K562 (cell line): ENCODE data around the gene NR5A1. TPM values are rescaled to one million over a fixed set of nuclear protein-coding genes. Genes with fewer than 3 reads are reported as not detected.

Experiments used
- ATAC-seq: fragments of 200-7000 bp; cut with Tn5 transposase; 3 replicates; pipeline ENCODE4 v1.9.1; 2020; ENCODE audit warnings: moderate library complexity
- BruUV-seq: library from RNA; stranded (reverse); fragments of 400-500 nt; replicated peaks from 2 replicates; lab custom pipeline; 2021; lab: Mats Ljungman, UMichigan
- CTCF ChIA-PET: fragments of 300-600 bp; formaldehyde crosslinking; extraction: SDS; loops from one replicate; lab custom pipeline; 2021; ENCODE audit warnings: low intra/inter-chr PET ratio; lab: Yijun Ruan, JAX
- POLR2A ChIA-PET: fragments of 300-600, 350-650 bp; sonication (Branson Sonifier 250); formaldehyde crosslinking; extraction: SDS; loops from one replicate; lab custom pipeline; 2021; ENCODE audit warnings: antibody characterized with exemption, inconsistent platforms; lab: Yijun Ruan, JAX
- DNase-seq, 4 experiments: peaks; one replicate each; pipeline versions ENCODE4 v3.0.0 to v3.0.0-alpha.2; 2011 to 2018; ENCODE audit warnings: low spot score in 3 of 4, mixed read lengths in 3 of 4; ENCODE audit errors: extremely low read depth in 1 of 4
- FAIRE-seq: peaks from 2 replicates; lab custom pipeline; 2011; peaks lifted over from hg19 to GRCh38; lab: Jason Lieb, UNC
- H2AFZ ChIP-seq: 2 replicates; pipeline ENCODE4 v1.6.0; 2011; ENCODE audit warnings: low read depth, low read length, control low read depth, inconsistent platforms
- H3K27ac ChIP-seq: fragments of 200-600 bp; 3 replicates; pipeline ENCODE4 v1.8.0; 2011; ENCODE audit warnings: low read depth, mild to moderate bottlenecking, control low read depth, inconsistent platforms, low read length, moderate library complexity, mixed read lengths; ENCODE audit errors: extremely low read depth
- H3K27me3 ChIP-seq, 2 experiments: fragments of 300-600 bp in 1 of 2; 2 replicates in 1 of 2; 3 replicates in 1 of 2; pipeline versions ENCODE4 v1.6.0 to v1.8.0; 2011; ENCODE audit warnings: inconsistent platforms in 2 of 2, low read length in 2 of 2, mild to moderate bottlenecking in 1 of 2, mixed read lengths in 1 of 2, moderate library complexity in 1 of 2; ENCODE audit not compliant: control insufficient read depth in 2 of 2, insufficient read depth in 2 of 2
- H3K36me3 ChIP-seq: fragments of 300-600 bp; 3 replicates; pipeline ENCODE4 v1.8.0; 2011; ENCODE audit warnings: mild to moderate bottlenecking, low read length, inconsistent platforms; ENCODE audit not compliant: control insufficient read depth, insufficient read depth
- H3K4me1 ChIP-seq, 2 experiments: fragments of 200-600 bp in 1 of 2; replicated peaks in 1 of 2; 2 replicates in 1 of 2; 3 replicates in 1 of 2; pipeline versions ENCODE4 v1.5.1 to v1.8.0; 2011; ENCODE audit warnings: inconsistent platforms in 2 of 2, low read length in 2 of 2, mild to moderate bottlenecking in 1 of 2, mixed read lengths in 1 of 2, moderate library complexity in 1 of 2; ENCODE audit not compliant: control insufficient read depth in 2 of 2, insufficient read depth in 2 of 2
- H3K4me2 ChIP-seq: 2 replicates; pipeline ENCODE4 v1.6.1; 2011; ENCODE audit warnings: low read length, control low read depth, inconsistent platforms, mixed read lengths; ENCODE audit not compliant: insufficient read depth
- H3K4me3 ChIP-seq: fragments of 200-600 bp; sonication (generic), shearing (Covaris generic); 2 replicates; pipeline ENCODE4 v1.5.1; 2016; ENCODE audit warnings: control low read depth, inconsistent platforms
- H3K79me2 ChIP-seq: fragments of 200-600 bp; 3 replicates; pipeline ENCODE4 v1.8.0; 2011; ENCODE audit warnings: low read length, inconsistent platforms; ENCODE audit not compliant: control insufficient read depth, insufficient read depth
- H3K9ac ChIP-seq, 2 experiments: 2 replicates each; pipeline versions ENCODE4 v1.6.0 to v1.6.1; 2011; ENCODE audit warnings: low read depth in 2 of 2, low read length in 2 of 2, control low read depth in 1 of 2, inconsistent platforms in 1 of 2, mild to moderate bottlenecking in 1 of 2, mixed read lengths in 1 of 2; ENCODE audit not compliant: insufficient read depth in 1 of 2
- H3K9me1 ChIP-seq: one replicate; pipeline ENCODE4 v1.6.0; 2011; ENCODE audit warnings: inconsistent platforms, mild to moderate bottlenecking, low read length, moderate library complexity; ENCODE audit not compliant: control insufficient read depth, insufficient read depth
- H3K9me3 ChIP-seq: replicated peaks from 2 replicates; pipeline ENCODE4 v1.5.1; 2011; ENCODE audit warnings: low read depth, low read length, inconsistent platforms; ENCODE audit not compliant: control insufficient read depth, insufficient read depth
- H4K20me1 ChIP-seq: replicated peaks from 2 replicates; pipeline ENCODE4 v1.6.1; 2011; ENCODE audit warnings: low read length, inconsistent platforms, mixed read lengths; ENCODE audit not compliant: control insufficient read depth, insufficient read depth
- GATAD2A ChIP-seq: fragments of 450-650 bp; IDR thresholded peaks from 2 replicates; pipeline ENCODE4 v1.6.1; 2017
- HNRNPH1 ChIP-seq: fragments of 200-400 bp; formaldehyde crosslinking; optimal IDR thresholded peaks from 2 replicates; pipeline ENCODE3; 2017; ENCODE audit warnings: low read depth, mild to moderate bottlenecking, low read length, moderate library complexity
- HOXB6 ChIP-seq: fragments of 250-450 bp; sonication (Bioruptor Pico); IDR thresholded peaks from 2 replicates; pipeline ENCODE4 v1.5.1; 2022; ENCODE audit warnings: mild to moderate bottlenecking, borderline replicate concordance
- KAT2B ChIP-seq: IDR thresholded peaks from one replicate; pipeline ENCODE4 v1.6.1; 2012; ENCODE audit warnings: low read depth, mild to moderate bottlenecking, control low read depth, inconsistent platforms, low read length, moderate library complexity
- MAFG ChIP-seq: fragments of 450-650 bp; conservative IDR thresholded peaks from 2 replicates; pipeline ENCODE4 v1.6.1; 2016; ENCODE audit warnings: missing genetic modification characterization, missing compliant biosample characterization
- NEUROD1 ChIP-seq: fragments of 150-350 bp; IDR thresholded peaks from 2 replicates; pipeline ENCODE4 v1.6.1; 2014; ENCODE audit warnings: borderline replicate concordance, low read length, low read depth; ENCODE audit not compliant: partially characterized antibody
- POLR2AphosphoS2 ChIP-seq: IDR thresholded peaks from 2 replicates; pipeline ENCODE4 v1.6.1; 2012; ENCODE audit warnings: low read length, improper control_type of control experiment
- RBM25 ChIP-seq: fragments of 200-400 bp; formaldehyde crosslinking; IDR thresholded peaks from 2 replicates; pipeline ENCODE4 v1.6.1; 2018; ENCODE audit warnings: low read length, low read depth, moderate library complexity; ENCODE audit not compliant: severe bottlenecking
- SMARCA5 ChIP-seq: fragments of 450-650 bp; IDR thresholded peaks from 2 replicates; pipeline ENCODE4 v1.6.1; 2016
- SRSF3 ChIP-seq: fragments of 200-400 bp; formaldehyde crosslinking; IDR thresholded peaks from 2 replicates; pipeline ENCODE4 v1.6.1; 2016; ENCODE audit warnings: mild to moderate bottlenecking, low read length, moderate library complexity; ENCODE audit not compliant: insufficient read depth
- TBP ChIP-seq: optimal IDR thresholded peaks from 2 replicates; pipeline ENCODE3; 2011; ENCODE audit warnings: low read depth, low read length, improper control_type of control experiment
- ZNF23 ChIP-seq: fragments of 250-450 bp; sonication (Bioruptor Pico); IDR thresholded peaks from 2 replicates; pipeline ENCODE4 v1.4.0; 2020; ENCODE audit warnings: mild to moderate bottlenecking
- ZNF583 ChIP-seq: fragments of 250-450 bp; sonication (Bioruptor Pico); IDR thresholded peaks from 2 replicates; pipeline ENCODE4 v1.4.0; 2020
- WGBS: fragments of 100-300 bp; shearing (Covaris generic); methylation state at CpG from one replicate; pipeline ENCODE4 v1.1.6; 2016; ENCODE audit warnings: low coverage, mixed read lengths; ENCODE audit not compliant: insufficient coverage; ENCODE audit errors: missing lambda C conversion rate; 5-methylcytosine and 5-hydroxymethylcytosine counted together
- in situ Hi-C: fragments of 300-500 bp; cut with MboI; formaldehyde crosslinking; loops from 4 replicates; pipeline ENCODE4 v1.15.0; 2018; ENCODE audit warnings: inconsistent platforms, mixed read lengths
- intact Hi-C: fragments of 100-400 bp; cut with micrococcal nuclease; formaldehyde crosslinking; loops from 2 replicates; pipeline ENCODE4 v1.14.2; 2022
- polyA plus RNA-seq, 8 experiments: library from polyadenylated mRNA; depleted of rRNA in 4 of 8; stranded (reverse) in 5 of 8; unstranded in 3 of 8; fragments of >200 nt; fragmentation: Nextera tagmentation in 2 of 8; fragmentation: Illumina TruSeq in 1 of 8; extraction: Ambion mirVana in 2 of 8; extraction: Trizol in 1 of 8; gene quantifications; 2 replicates each; pipeline versions ENCODE4 v1.2.1 to v1.2.3, GENCODE V29; 2011 to 2014; ENCODE audit warnings: inconsistent platforms in 1 of 8, missing spikeins in 1 of 8
- total RNA-seq, 7 experiments: library from RNA; depleted of rRNA in 6 of 7; stranded (reverse); fragments of >200 nt in 6 of 7; fragmentation: Illumina TruSeq in 2 of 7; extraction: Trizol in 2 of 7; gene quantifications; 2 replicates each; pipeline versions ENCODE4 v1.2.1 to v1.2.3, GENCODE V29; 2011 to 2021; ENCODE audit warnings: low replicate concordance in 1 of 7
- TF ChIP-seq, protein P1 (sequence below): fragments of 450-650 bp; IDR thresholded peaks from 2 replicates; pipeline ENCODE4 v1.6.1; 2017; ENCODE audit warnings: antibody characterized with exemption
- TF ChIP-seq, protein P2 (sequence below), 3 experiments: IDR thresholded peaks in 2 of 3; conservative IDR thresholded peaks in 1 of 3; 2 replicates each; pipeline ENCODE4 v1.5.1; 2011 to 2012; ENCODE audit warnings: low read length in 3 of 3, mild to moderate bottlenecking in 3 of 3, control low read depth in 2 of 3, improper control_type of control experiment in 1 of 3, inconsistent platforms in 1 of 3, low read depth in 1 of 3, mixed read lengths in 1 of 3, moderate library complexity in 1 of 3; ENCODE audit not compliant: insufficient read depth in 2 of 3

Gene NR5A1
- total and polyA plus RNA-seq, 9 of the 15 experiments (the other 6 are each of a cell fraction or from before 2014, with no cell fraction given): 0.11 to 0.32 (median 0.20) TPM; not detected in 6

DNA sequence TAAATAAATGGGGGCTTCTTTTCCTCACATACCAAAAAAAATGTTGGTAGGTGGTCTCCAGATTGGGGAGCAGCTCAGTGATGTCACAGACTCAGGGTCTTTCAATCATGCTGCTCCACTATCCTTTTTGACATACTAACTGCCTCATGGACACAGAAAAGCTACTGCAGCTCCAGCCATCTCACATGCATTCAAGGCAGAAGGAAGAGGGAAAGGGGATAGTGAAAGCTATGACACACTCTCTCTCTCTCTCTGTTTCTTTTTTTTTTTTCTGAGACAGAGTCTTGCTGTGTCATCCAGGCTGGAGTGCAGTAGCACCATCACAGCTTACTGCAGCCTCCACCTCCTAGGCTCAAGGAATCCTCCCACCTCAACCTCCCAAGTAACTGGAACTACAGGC, 64.8 kb downstream of the NR5A1 start (continued):
- TF ChIP-seq ZNF23 (CRISPR knock-in tag) (no peak), SMARCA5 (peak; percentile 65; the same call in 1 of the 2 replicates), RBM25 (peak; percentile 98), POLR2AphosphoS2 (no peak), KAT2B (no peak), HNRNPH1 (no peak), ZNF583 (CRISPR knock-in tag) (no peak), HOXB6 (no peak), MAFG (tag) (0 out of 2 replicates have a peak, but pooled peaks have one; percentile 12), TBP (no peak)
- TF ChIP-seq, protein P1, sequence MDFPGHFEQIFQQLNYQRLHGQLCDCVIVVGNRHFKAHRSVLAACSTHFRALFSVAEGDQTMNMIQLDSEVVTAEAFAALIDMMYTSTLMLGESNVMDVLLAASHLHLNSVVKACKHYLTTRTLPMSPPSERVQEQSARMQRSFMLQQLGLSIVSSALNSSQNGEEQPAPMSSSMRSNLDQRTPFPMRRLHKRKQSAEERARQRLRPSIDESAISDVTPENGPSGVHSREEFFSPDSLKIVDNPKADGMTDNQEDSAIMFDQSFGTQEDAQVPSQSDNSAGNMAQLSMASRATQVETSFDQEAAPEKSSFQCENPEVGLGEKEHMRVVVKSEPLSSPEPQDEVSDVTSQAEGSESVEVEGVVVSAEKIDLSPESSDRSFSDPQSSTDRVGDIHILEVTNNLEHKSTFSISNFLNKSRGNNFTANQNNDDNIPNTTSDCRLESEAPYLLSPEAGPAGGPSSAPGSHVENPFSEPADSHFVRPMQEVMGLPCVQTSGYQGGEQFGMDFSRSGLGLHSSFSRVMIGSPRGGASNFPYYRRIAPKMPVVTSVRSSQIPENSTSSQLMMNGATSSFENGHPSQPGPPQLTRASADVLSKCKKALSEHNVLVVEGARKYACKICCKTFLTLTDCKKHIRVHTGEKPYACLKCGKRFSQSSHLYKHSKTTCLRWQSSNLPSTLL: no peak

DNA sequence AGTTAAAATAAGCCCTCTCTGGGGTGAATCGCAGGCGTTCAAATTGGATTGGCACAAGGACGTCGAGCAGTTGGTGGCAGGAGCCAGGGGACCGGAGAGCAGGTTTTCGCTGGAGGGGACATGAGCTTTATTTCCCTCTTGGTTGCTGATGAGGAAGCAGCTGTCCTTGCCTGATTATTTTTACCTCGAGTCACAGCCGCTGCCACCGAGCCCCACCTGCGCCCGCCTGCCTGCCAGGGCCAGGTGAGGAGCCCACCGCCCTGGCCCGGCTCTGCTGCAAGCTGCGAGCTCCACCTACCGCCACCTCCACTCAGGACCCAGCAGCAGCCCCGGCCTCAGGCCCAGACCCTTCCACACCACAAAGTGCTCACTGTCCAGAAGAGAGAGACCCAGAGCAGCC, 65.9 kb downstream of the NR5A1 start:
- no peak overlapping the region for H2AFZ ChIP-seq
- ATAC-seq: 0 out of 3 replicates have a peak, but pooled peaks have one; percentile 37
- no TSS peak for BruUV-seq
- DNase-seq: no peak
- no peaks in the 10 kb centered on the region for H3K9me1 ChIP-seq
- no peaks in the 10 kb centered on the region; the same call in 1 of the 2 replicates for H4K20me1 ChIP-seq
- H3K27me3 ChIP-seq: peaks cover 13 to 44% of the 10 kb centered on the region in 2 experiments; a peak in 4 of 5 replicates
- 0 out of 4 replicates have a peak overlapping the region, but pooled peaks of 1 of the 2 experiments have one; percentile 20 for H3K9ac ChIP-seq
- WGBS: 22% methylated on average over 15 of the region's 16 CpGs
- POLR2A ChIA-PET: interaction anchor here (0.5 to 0.6 kb wide), 2 partner anchors 8 to 164 kb away, joined by 3 to 4 read pairs; no protein-coding TSS in a partner anchor
- H3K36me3 ChIP-seq: no peaks in the 10 kb centered on the region
- no peak for FAIRE-seq
- H3K4me2 ChIP-seq: no peak overlapping the region
- CTCF ChIA-PET: no interaction called here
- no peak overlapping the region for H3K27ac ChIP-seq
- in situ Hi-C loops: no loop called here
- H3K9me3 ChIP-seq: no peaks in the 10 kb centered on the region
- TF ChIP-seq SRSF3: no peak
- no peak for TF ChIP-seq NEUROD1
- TF ChIP-seq, protein P2, sequence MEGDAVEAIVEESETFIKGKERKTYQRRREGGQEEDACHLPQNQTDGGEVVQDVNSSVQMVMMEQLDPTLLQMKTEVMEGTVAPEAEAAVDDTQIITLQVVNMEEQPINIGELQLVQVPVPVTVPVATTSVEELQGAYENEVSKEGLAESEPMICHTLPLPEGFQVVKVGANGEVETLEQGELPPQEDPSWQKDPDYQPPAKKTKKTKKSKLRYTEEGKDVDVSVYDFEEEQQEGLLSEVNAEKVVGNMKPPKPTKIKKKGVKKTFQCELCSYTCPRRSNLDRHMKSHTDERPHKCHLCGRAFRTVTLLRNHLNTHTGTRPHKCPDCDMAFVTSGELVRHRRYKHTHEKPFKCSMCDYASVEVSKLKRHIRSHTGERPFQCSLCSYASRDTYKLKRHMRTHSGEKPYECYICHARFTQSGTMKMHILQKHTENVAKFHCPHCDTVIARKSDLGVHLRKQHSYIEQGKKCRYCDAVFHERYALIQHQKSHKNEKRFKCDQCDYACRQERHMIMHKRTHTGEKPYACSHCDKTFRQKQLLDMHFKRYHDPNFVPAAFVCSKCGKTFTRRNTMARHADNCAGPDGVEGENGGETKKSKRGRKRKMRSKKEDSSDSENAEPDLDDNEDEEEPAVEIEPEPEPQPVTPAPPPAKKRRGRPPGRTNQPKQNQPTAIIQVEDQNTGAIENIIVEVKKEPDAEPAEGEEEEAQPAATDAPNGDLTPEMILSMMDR (IDR thresholded peaks at IDR 0.05 in 2 of 3, conservative IDR thresholded peaks at IDR 0.05 in 1 of 3; ENCODE audit: insufficient read depth in 2 of 3, low read depth in 1 of 3, low read length in 3 of 3): peak in 2 of 3 experiments; percentile 4 to 11; a peak in 1 of 6 replicates
- TF ChIP-seq GATAD2A: no peak
- TF ChIP-seq, all 486 proteins: peak for 1
- Histone ChIP-seq H3K4me1 (peaks cover 0 to 5% of the 10 kb centered on the region in 2 experiments; a peak in 2 of 5 replicates), H3K79me2 (no peaks in the 10 kb centered on the region), H3K4me3 (no peak overlapping the region)
- intact Hi-C loops: no loop called here
